Measurements from ENCODE around the gene HLCS. TPM values are rescaled to one million over a fixed set of nuclear protein-coding genes. Genes with fewer than 3 reads are reported as not detected.

The HLCS gene
- total and polyA plus RNA-seq, 2 of the 8 experiments (the other 6 are each of a cell fraction or from before 2014, with no cell fraction given): 4.7 to 12.2 TPM

DNA sequence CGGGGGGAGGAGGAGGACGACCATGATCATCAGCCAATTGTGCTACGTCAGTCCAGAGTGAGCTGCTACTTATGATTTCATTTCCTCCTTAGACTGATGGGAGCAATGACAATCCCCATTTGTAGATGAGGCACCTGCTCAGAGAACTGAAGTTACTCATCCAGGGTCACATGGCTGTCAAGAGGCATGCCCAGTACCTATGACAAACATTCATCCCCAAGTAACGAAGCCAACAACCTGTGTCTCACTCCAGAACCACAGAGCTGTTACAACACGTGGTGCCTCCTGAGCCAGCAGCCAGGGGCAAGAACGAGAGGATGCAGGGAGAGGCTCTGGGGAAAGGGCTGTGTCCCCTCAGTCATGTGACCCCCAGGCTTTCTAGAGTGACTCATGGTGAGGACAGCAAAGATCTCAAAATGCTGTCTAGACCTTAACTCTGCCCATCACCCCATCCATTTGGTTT, 173.9 kb downstream of the HLCS start (continued):
- TF ChIP-seq, protein P1, sequence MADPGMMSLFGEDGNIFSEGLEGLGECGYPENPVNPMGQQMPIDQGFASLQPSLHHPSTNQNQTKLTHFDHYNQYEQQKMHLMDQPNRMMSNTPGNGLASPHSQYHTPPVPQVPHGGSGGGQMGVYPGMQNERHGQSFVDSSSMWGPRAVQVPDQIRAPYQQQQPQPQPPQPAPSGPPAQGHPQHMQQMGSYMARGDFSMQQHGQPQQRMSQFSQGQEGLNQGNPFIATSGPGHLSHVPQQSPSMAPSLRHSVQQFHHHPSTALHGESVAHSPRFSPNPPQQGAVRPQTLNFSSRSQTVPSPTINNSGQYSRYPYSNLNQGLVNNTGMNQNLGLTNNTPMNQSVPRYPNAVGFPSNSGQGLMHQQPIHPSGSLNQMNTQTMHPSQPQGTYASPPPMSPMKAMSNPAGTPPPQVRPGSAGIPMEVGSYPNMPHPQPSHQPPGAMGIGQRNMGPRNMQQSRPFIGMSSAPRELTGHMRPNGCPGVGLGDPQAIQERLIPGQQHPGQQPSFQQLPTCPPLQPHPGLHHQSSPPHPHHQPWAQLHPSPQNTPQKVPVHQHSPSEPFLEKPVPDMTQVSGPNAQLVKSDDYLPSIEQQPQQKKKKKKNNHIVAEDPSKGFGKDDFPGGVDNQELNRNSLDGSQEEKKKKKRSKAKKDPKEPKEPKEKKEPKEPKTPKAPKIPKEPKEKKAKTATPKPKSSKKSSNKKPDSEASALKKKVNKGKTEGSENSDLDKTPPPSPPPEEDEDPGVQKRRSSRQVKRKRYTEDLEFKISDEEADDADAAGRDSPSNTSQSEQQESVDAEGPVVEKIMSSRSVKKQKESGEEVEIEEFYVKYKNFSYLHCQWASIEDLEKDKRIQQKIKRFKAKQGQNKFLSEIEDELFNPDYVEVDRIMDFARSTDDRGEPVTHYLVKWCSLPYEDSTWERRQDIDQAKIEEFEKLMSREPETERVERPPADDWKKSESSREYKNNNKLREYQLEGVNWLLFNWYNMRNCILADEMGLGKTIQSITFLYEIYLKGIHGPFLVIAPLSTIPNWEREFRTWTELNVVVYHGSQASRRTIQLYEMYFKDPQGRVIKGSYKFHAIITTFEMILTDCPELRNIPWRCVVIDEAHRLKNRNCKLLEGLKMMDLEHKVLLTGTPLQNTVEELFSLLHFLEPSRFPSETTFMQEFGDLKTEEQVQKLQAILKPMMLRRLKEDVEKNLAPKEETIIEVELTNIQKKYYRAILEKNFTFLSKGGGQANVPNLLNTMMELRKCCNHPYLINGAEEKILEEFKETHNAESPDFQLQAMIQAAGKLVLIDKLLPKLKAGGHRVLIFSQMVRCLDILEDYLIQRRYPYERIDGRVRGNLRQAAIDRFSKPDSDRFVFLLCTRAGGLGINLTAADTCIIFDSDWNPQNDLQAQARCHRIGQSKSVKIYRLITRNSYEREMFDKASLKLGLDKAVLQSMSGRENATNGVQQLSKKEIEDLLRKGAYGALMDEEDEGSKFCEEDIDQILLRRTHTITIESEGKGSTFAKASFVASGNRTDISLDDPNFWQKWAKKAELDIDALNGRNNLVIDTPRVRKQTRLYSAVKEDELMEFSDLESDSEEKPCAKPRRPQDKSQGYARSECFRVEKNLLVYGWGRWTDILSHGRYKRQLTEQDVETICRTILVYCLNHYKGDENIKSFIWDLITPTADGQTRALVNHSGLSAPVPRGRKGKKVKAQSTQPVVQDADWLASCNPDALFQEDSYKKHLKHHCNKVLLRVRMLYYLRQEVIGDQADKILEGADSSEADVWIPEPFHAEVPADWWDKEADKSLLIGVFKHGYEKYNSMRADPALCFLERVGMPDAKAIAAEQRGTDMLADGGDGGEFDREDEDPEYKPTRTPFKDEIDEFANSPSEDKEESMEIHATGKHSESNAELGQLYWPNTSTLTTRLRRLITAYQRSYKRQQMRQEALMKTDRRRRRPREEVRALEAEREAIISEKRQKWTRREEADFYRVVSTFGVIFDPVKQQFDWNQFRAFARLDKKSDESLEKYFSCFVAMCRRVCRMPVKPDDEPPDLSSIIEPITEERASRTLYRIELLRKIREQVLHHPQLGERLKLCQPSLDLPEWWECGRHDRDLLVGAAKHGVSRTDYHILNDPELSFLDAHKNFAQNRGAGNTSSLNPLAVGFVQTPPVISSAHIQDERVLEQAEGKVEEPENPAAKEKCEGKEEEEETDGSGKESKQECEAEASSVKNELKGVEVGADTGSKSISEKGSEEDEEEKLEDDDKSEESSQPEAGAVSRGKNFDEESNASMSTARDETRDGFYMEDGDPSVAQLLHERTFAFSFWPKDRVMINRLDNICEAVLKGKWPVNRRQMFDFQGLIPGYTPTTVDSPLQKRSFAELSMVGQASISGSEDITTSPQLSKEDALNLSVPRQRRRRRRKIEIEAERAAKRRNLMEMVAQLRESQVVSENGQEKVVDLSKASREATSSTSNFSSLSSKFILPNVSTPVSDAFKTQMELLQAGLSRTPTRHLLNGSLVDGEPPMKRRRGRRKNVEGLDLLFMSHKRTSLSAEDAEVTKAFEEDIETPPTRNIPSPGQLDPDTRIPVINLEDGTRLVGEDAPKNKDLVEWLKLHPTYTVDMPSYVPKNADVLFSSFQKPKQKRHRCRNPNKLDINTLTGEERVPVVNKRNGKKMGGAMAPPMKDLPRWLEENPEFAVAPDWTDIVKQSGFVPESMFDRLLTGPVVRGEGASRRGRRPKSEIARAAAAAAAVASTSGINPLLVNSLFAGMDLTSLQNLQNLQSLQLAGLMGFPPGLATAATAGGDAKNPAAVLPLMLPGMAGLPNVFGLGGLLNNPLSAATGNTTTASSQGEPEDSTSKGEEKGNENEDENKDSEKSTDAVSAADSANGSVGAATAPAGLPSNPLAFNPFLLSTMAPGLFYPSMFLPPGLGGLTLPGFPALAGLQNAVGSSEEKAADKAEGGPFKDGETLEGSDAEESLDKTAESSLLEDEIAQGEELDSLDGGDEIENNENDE (IDR thresholded peaks at IDR 0.05; ENCODE audit: insufficient replicate concordance, low read length): no peak
- TF ChIP-seq TBP (IDR thresholded peaks at IDR 0.05; ENCODE audit: low read depth, low read length) (no peak), SIN3A (conservative IDR thresholded peaks at IDR 0.05 in 1 of 2, IDR thresholded peaks at IDR 0.05 in 1 of 2; ENCODE audit: low read depth in 1 of 2, low read length in 2 of 2) (no peak), CBX8 (IDR thresholded peaks at IDR 0.05; ENCODE audit: borderline replicate concordance, low read depth, low read length) (no peak), RAD21 (IDR thresholded peaks at IDR 0.05 in 1 of 2, conservative IDR thresholded peaks at IDR 0.05 in 1 of 2; ENCODE audit: low read depth in 2 of 2, low read length in 2 of 2) (no peak), RBBP5 (IDR thresholded peaks at IDR 0.05; ENCODE audit: borderline replicate concordance, low read depth, low read length) (no peak), SP4 (IDR thresholded peaks at IDR 0.05; ENCODE audit: low read length) (no peak)

All from H1 (cell line).